AG09309 (cell line): ENCODE data around the gene TLX2.

ENCODE experiments used
- DNase-seq: peaks from one replicate; pipeline ENCODE4 v3.0.0-alpha.2; 2010; ENCODE audit warnings: low read depth
- H3K4me3 ChIP-seq: 2 replicates; pipeline ENCODE4 v1.5.1; 2011; ENCODE audit warnings: mild to moderate bottlenecking, low read depth, low read length, moderate library complexity; ENCODE audit not compliant: control insufficient read depth
- TF ChIP-seq, protein P1 (sequence below): IDR thresholded peaks from 2 replicates; pipeline ENCODE4 v1.5.1; 2011; ENCODE audit warnings: mild to moderate bottlenecking, low read depth, low read length, inconsistent platforms; ENCODE audit not compliant: insufficient read depth, control insufficient read depth; ENCODE audit errors: missing control alignments

The TLX2 gene

DNA sequence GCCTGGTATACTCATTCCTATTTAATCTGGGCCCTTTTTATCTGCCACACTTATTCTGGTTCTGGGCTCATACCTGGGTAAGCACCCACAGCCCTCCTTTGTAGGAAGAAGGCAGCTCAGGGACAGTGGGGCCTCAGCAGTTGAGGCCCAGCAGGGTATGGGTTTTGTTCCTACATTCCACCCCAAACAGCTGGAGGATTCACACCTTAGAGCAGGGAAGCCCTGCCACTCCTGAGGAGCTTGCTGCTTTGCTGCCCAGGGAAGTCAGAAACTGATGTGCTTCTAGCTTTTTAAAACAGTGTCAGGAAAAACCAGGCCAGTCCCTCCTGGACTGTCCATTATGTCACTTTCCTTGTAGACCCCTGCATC is 13.7 kb upstream of the TLX2 start:
- no peak overlapping the region for H3K4me3 ChIP-seq
- TF ChIP-seq, protein P1, sequence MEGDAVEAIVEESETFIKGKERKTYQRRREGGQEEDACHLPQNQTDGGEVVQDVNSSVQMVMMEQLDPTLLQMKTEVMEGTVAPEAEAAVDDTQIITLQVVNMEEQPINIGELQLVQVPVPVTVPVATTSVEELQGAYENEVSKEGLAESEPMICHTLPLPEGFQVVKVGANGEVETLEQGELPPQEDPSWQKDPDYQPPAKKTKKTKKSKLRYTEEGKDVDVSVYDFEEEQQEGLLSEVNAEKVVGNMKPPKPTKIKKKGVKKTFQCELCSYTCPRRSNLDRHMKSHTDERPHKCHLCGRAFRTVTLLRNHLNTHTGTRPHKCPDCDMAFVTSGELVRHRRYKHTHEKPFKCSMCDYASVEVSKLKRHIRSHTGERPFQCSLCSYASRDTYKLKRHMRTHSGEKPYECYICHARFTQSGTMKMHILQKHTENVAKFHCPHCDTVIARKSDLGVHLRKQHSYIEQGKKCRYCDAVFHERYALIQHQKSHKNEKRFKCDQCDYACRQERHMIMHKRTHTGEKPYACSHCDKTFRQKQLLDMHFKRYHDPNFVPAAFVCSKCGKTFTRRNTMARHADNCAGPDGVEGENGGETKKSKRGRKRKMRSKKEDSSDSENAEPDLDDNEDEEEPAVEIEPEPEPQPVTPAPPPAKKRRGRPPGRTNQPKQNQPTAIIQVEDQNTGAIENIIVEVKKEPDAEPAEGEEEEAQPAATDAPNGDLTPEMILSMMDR = no peak
- DNase-seq = no peak

DNA sequence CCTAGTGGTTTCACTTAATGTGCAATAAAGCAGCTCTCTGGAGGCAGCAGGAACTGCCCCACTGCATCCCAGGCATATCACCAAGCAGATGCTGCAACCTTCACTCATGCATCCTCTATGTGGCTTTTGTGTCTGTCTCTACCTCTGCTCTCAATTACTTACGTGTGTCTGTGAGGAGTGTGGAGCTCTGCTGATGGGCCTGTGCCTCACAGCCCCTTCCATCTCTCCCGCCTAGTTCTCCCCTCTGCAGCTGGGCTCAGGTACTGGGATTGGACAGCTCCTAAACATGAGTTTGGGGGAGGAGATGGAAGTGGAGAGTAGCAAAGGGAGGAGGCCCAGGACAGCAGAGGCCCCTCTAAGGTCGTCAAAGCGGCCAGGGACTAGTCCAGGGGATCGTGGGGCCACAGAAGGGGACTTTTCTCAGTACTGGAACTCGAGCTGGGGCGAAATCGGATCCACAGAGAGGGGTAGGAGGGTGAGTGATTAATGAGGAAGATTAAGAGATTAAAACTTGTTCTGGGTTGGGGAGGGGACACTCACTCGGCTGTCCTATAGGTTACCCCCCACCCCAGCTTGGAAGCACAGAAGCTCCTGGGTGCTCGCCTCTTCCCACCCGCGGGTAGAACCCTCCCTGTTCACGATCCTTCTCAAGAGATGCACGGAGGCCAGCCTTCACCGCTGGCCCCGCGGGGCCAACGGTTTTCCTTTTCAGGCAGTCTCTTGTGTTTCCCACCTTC is 12.7 kb upstream of the TLX2 start:
- no peak for DNase-seq
- TF ChIP-seq, protein P1 = no peak
- H3K4me3 ChIP-seq = no peak overlapping the region

DNA sequence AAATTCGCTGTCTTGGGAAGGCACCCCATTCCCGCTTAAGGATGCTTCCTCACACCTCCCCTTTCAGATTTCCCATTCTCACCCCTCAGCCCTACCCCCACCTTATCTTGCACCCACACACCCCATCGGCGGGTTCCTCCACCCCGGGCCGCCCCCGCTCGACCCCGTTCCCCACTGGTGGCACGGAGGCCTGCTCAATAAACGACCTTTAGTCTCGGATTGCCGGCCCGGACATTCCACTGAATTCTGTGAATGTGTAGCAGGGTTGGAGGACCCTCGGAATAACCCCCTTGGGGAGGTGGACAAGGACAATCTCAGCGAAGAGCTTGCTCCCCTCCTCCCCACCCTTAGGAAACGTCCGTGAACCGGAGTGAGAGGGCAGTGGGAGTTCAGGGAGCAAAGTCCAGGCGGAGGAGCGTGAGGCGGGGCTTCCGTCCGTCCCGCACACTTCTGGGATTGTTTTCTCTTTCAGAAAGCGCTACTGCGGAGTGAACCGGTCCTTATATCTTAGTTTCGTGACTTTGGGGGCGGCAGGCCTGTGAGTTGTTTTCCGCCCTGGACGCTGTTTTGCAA is 12.0 kb upstream of the TLX2 start:
- H3K4me3 ChIP-seq = peak overlapping the region; percentile 65
- no peak for DNase-seq
- TF ChIP-seq, protein P1 = no peak

DNA sequence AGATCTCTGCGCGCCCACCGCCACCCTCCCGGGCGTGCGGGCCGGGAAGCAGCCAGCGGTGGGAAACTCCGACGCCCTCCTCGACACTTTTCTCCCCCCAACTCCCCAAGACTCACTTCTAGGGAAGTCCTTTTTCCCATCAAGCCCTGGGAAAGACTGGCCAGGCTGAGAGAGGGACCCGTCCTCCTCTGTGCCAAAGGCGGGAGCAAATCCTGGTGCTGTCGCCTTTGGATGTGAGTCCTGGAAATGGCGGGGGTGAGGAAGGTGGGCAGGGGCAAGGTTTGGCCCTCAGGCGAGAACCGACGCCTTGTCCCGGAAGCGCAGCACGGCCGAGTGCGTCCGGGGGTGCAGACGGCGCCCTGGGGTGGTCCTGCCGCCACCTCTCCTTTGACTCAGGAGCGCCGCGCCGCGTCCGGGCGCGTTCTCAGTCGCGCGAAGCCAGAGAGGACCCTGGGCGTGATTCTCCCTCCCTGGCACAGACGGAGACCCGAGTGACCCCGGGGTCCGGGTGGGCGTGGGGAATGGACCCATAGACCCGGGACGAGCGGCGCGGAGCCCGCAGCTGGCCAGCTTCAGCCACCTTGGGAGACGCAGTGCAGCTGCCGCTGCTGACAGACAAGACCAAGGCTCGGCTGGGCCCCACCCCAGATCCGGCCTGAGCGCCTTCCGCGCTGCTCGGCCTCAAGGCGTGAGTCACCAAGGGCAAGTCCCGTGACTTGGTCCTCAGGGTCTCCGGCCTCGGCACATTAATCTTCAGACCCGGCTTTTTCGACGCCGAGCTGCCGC is 11.3 kb upstream of the TLX2 start:
- peak overlapping the region; percentile 65 for H3K4me3 ChIP-seq
- peak; percentile 34 for DNase-seq
- TF ChIP-seq, protein P1 = peak; percentile 34

DNA sequence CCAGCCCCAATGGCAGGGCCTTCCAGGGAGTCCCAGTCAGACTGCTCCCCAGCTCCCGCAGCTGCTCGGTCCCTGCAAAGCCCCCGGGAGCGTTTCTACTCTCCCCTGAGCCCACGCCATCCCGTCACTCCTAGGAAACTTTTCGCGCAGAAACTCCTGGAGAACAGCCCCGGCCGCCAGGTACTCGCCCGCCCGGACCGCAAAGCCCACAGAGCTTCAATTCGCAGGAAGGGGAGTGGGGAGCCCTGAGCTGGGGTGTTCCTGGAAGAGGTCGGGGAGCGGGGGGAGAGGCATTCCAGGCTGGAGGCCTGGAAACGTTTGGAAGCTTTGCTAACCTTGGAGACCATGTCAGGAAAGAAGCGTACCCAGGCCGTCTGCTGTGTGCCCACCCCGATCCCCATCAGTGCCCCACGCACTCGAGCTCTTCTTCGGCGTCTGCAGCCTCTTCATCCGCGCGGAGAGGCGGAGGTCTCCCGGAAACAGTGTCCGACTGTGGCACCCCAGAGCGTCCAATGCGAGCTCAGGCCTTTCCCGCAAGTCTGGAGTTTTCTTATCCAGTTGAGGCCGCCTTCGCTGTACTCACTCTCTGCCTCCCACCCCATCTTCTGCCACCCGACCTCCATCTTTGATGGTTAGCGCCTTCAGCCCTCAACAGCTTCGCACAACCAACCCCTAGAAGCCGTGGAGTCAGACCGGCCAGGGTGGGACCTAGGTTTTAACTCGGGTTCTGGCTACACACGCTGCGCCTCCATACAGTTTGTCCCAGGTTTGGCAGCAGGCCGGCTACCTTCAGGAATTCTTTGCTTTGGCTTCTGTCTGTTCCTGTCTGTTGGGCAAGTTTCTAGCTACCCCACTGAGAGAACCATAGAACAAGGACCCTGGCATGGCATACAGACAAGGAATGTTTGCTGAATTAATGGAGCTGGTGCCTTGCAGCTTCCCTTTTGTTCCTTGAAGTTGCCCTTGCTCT is 10.5 kb upstream of the TLX2 start:
- DNase-seq = no peak
- peak overlapping the region; percentile 65 for H3K4me3 ChIP-seq
- TF ChIP-seq, protein P1 = no peak

DNA sequence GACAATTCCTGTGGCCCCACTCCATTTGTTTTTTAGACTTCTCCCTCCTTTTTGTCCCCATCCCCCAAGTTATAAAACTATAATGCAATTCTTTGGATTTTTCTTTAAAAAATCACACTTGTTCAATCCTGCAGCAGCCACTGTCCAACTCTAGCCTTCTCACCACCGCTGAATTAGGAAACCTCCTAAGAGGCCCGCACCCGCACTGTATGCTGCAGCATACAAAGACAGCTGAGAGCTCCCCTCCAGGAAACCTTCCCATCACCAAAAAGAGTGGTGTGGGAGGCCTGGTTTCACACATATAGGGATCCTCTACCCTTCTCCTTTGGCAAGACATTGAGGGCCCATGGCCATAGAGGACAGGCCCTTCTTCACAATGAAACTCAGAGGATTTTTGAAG is 9.7 kb upstream of the TLX2 start:
- TF ChIP-seq, protein P1 = no peak
- DNase-seq = no peak
- no peak overlapping the region for H3K4me3 ChIP-seq
